HG03135 (cell line): Measurements from ENCODE around the gene ZHX3.
A peak's percentile ranks its signal among the peaks of the same experiment; 100 is the strongest.

ENCODE experiments used
- ATAC-seq: cut with Tn5 transposase; IDR thresholded peaks from one replicate; pipeline ENCODE4 v1.9.1; 2021; ENCODE audit warnings: mild to moderate bottlenecking, moderate library complexity; ENCODE audit not compliant: unreplicated experiment

ZHX3 gene

GRCh38 chr20:41317546-41318270, at the start of gene ZHX3:
ZHX3 (minus strand) TSS chr20:41317731; CDS start chr20:41204916, 112,815 bp downstream.
- peak; percentile 94 for ATAC-seq

- no peak for ATAC-seq
These were observed 49.8 kb upstream of the ZHX3 start for GRCh38 chr20:41367393-41367695.

GRCh38 chr20:41366546-41367392, 49.2 kb upstream of the ZHX3 start, which contains the start of gene EMILIN3:
EMILIN3 (minus strand) TSS chr20:41366818; CDS start chr20:41366634, 184 bp downstream.
- no peak for ATAC-seq

- no peak for ATAC-seq
These were observed 48.4 kb upstream of the ZHX3 start for GRCh38 chr20:41365777-41366545.

- no peak for ATAC-seq
These were observed 47.6 kb upstream of the ZHX3 start for GRCh38 chr20:41364967-41365765.

GRCh38 chr20:41364236-41364855, 46.8 kb upstream of the ZHX3 start:
- no peak for ATAC-seq

GRCh38 chr20:41363601-41364000, 46.1 kb upstream of the ZHX3 start:
- ATAC-seq, result no peak

GRCh38 chr20:41362748-41363140, 45.2 kb upstream of the ZHX3 start:
- ATAC-seq, result no peak

GRCh38 chr20:41361757-41362747, 44.5 kb upstream of the ZHX3 start:
- ATAC-seq, result no peak

- no peak for ATAC-seq
These were observed 43.6 kb upstream of the ZHX3 start for GRCh38 chr20:41360831-41361756.

- no peak for ATAC-seq
These were observed 42.0 kb upstream of the ZHX3 start for GRCh38 chr20:41359541-41360011.

- ATAC-seq, result no peak
These were observed 41.2 kb upstream of the ZHX3 start for GRCh38 chr20:41358717-41359116.

GRCh38 chr20:41358230-41358629, 40.7 kb upstream of the ZHX3 start:
- ATAC-seq, result no peak

- ATAC-seq, result no peak
These were observed 40.1 kb upstream of the ZHX3 start for GRCh38 chr20:41357424-41358163.

GRCh38 chr20:41356951-41357350, 39.4 kb upstream of the ZHX3 start:
- no peak for ATAC-seq

GRCh38 chr20:41355598-41356203, 38.2 kb upstream of the ZHX3 start:
- no peak for ATAC-seq

GRCh38 chr20:41355192-41355591, 37.7 kb upstream of the ZHX3 start:
- ATAC-seq, result no peak
